HG02840 (cell line): ENCODE data around the gene RGS4.
"Not testable (repeated sequence)": the region's sequence is repeated elsewhere in the genome, so short reads cannot be mapped to it uniquely, and the experiment has no call there.

Experiments used
- ATAC-seq: cut with Tn5 transposase; IDR thresholded peaks from one replicate; pipeline ENCODE4 v1.9.1; 2021; ENCODE audit warnings: mild to moderate bottlenecking, moderate library complexity, moderate number of reproducible peaks; ENCODE audit not compliant: unreplicated experiment, low FRiP score

Gene RGS4

GRCh38 chr1:163066686-163067085 is 2.5 kb upstream of the RGS4 start:
- no peak for ATAC-seq

DNA sequence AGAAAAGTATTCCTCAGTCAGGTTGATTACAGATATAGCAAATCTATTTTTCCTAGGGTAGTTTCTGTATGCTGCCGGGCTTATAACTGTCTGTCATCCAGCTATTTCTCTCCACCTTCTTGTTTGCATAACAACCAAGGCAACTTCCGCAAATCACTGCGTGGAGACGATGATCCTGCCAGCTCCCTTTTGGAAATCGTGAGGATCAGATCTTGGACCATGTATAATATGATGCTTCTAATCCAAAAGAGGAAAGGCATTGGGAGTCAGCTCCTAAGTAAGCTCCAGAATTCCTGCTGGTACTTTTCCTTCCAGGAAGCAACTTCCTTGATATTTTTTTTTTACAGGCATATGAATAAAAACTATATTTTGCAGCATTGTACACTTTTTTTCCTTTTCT is 445 bp upstream of the RGS4 start:
- no peak for ATAC-seq

- ATAC-seq, result no peak
Measured at GRCh38 chr1:163069655-163070277, 605 bp downstream of the RGS4 start.

- no peak for ATAC-seq
Measured at GRCh38 chr1:163071405-163072255, 2.5 kb downstream of the RGS4 start.

DNA sequence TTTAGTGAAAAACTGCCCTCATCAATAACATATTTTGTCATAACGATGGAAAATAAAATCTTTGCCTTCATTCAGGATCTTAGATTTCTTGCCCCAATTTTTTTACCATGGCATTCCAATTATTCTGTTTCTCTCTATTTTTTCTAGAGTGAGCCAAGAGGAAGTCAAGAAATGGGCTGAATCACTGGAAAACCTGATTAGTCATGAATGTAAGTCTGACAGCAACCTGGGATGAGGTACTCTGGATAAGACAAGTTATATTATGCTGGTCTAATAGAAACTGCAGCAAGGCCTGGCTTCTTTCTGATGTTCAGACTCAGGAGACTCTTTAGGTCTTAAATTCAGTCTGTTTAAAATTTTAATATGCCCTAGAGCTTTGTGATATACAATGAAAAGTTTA is 3.5 kb downstream of the RGS4 start:
- ATAC-seq, result no peak

DNA sequence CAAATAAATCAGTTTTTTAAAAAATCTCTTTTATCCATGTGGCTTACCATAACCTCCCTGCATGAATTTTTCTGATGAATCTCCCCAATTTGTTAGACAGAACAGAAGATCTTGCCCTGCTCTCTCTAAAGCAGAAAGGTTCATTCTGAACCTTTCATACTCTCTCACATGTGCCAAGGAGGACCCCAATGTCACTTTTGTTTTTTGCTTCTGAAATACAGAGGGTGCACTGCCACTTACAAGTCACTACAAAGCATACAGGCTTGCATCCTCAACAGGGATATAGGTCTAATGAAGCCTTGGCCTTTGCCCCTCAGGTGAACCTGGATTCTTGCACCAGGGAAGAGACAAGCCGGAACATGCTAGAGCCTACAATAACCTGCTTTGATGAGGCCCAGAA is 4.8 kb downstream of the RGS4 start:
- no peak for ATAC-seq

DNA sequence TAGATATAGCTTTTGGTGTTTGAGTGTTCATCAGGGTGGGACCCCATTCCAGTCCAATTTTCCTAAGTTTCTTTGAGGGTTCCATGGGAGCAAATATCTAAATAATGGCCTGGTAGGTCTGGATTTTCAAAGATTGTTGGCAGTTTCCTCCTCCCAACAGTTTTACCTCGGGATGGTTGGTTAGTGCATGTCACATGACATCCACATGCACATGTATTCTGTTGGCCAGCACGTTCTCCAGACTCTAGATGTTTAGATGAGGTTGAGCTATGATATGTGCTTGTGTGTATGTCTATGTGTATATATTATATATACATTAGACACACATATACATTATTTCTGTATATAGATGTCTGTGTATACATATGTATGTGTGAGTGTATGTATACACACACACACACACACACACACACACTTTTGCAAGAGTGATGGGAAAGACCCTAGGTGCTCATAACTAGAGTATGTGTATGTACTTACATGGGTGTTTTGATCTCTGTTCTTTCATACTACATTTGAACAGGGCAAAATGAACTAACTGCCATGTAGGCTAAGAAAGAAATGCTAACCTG is 5.6 kb downstream of the RGS4 start:
- ATAC-seq, result no peak

DNA sequence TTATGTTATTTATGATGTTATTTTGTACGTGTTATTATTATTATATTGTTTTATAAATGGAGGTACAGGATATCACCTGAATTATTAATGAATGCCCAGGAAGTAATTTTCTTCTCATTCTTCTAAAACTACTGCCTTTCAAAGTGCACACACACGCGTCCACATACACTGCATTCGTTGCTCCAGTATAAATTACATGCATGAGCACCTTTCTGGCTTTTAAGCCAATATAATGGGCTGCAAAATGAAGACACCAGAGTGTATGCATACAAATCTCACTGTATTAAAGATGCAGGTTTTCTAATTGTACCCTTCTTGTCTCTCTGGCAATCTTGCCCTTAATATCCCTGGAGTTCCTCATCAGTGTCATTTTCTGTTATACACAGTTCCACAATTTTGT is 6.9 kb downstream of the RGS4 start:
- ATAC-seq, result no peak

- no peak for ATAC-seq
Measured at GRCh38 chr1:163076446-163076845, 7.3 kb downstream of the RGS4 start.

GRCh38 chr1:163076981-163077761 is 8.0 kb downstream of the RGS4 start:
- ATAC-seq, result no peak

- no peak for ATAC-seq
Measured at GRCh38 chr1:163082971-163083370, 13.8 kb downstream of the RGS4 start.

GRCh38 chr1:163083690-163084089 is 14.5 kb downstream of the RGS4 start:
- ATAC-seq, result no peak

GRCh38 chr1:163084330-163084729 is 15.2 kb downstream of the RGS4 start:
- ATAC-seq, result no peak

GRCh38 chr1:163085041-163085903 is 16.1 kb downstream of the RGS4 start:
- ATAC-seq, result no peak

GRCh38 chr1:163085904-163086268 is 16.7 kb downstream of the RGS4 start:
- ATAC-seq, result no peak

DNA sequence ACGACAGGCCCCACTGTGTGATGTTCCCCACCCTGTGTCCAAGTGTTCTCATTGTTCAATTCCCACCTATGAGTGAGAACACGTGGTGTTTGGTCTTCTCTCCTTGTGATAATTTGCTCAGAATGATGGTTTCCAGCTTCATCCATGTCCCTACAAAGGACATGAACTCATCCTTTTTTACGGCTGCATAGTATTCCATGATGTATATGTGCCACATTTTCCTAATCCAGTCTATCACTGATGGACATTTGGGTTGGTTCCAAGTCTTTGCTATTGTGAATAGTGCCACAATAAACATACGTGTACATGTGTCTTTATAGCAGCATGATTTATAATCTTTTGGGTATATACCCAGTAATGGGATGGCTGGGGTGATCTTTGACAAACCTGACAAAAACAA is 20.0 kb downstream of the RGS4 start:
- not testable (repeated sequence) for ATAC-seq

- no peak for ATAC-seq
Measured at GRCh38 chr1:163090321-163090945, 21.3 kb downstream of the RGS4 start.

DNA sequence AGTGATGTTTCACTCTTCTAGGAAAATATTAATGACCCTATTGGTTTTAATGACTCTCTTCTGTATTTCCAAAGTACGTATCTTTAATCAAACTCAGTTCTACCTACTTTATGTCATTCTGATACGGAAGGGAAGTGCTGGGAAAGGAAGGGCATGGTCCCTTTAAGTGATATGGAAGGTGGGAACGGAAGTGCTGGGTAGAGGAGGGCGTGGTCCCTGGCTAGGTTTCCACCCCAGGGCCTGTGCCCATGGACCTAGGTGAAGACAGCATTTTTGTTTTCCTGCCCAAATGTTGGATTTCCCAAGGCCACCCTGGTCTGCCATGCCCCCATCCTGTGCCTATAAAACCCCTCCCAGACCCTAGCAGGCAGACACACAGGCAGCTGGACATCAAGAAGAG is 24.0 kb downstream of the RGS4 start:
- ATAC-seq, result no peak

- ATAC-seq, result no peak
Measured at GRCh38 chr1:163093579-163093978, 24.4 kb downstream of the RGS4 start.

DNA sequence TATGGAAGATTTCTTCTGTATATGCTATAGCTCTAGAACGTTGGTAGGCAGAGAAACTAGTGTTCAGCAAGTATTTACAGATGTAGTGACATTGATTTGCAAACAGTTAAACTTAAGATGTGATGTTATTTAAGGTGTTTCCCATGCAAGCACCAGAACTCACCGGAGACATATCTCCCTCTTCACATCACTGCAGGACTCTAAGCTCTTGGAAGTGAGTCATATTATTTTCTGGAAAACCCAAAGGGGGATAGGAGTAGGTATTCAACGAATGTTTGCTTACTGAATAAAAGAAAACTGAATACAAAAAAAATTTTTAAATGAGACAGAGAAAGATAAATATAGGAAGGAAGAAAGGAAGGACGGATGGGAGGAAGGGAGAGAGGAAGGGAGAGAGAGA is 25.0 kb downstream of the RGS4 start:
- no peak for ATAC-seq
